ENCODE results near the gene IER3. TPM values are rescaled to one million over a fixed set of nuclear protein-coding genes. Genes with fewer than 3 reads are reported as not detected.
A peak's percentile ranks its signal among the peaks of the same experiment; 100 is the strongest.

IER3 gene
- total and polyA plus RNA-seq, 2 of the 13 experiments (the other 11 are each of a cell fraction or from before 2014, with no cell fraction given): 51.1 to 131 TPM

DNA sequence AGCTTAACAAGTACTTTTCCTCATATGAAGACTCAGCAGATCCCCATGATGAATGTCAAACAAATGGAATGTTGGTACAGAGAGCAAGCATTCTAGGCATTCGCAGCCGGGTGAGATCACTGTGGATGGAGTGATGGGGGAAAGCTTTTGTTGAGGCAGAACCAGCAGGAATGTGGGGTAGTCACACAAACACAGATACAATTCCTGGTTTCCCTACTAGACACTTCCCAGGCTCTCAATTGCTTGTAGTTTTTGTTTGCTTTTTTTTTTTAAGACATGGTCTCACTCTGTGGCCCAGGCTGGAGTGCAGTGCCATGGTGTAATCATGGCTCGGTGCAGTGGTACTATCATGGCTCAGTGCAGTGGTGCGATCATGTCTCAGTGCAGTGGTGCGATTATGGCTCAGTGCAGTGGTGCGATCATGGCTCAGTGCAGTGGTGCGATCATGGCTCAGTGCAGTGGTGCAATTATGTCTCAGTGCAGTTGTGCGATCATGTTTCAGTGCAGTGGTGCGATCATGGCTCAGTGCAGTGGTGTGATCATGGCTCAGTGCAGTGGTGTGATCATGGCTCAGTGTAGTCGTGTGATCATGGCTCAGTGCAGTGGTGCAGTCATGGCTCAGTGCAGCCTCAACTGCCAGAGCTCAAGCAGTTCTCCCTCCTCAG, 15.4 kb upstream of the IER3 start (continued):
- TF ChIP-seq, protein P1, sequence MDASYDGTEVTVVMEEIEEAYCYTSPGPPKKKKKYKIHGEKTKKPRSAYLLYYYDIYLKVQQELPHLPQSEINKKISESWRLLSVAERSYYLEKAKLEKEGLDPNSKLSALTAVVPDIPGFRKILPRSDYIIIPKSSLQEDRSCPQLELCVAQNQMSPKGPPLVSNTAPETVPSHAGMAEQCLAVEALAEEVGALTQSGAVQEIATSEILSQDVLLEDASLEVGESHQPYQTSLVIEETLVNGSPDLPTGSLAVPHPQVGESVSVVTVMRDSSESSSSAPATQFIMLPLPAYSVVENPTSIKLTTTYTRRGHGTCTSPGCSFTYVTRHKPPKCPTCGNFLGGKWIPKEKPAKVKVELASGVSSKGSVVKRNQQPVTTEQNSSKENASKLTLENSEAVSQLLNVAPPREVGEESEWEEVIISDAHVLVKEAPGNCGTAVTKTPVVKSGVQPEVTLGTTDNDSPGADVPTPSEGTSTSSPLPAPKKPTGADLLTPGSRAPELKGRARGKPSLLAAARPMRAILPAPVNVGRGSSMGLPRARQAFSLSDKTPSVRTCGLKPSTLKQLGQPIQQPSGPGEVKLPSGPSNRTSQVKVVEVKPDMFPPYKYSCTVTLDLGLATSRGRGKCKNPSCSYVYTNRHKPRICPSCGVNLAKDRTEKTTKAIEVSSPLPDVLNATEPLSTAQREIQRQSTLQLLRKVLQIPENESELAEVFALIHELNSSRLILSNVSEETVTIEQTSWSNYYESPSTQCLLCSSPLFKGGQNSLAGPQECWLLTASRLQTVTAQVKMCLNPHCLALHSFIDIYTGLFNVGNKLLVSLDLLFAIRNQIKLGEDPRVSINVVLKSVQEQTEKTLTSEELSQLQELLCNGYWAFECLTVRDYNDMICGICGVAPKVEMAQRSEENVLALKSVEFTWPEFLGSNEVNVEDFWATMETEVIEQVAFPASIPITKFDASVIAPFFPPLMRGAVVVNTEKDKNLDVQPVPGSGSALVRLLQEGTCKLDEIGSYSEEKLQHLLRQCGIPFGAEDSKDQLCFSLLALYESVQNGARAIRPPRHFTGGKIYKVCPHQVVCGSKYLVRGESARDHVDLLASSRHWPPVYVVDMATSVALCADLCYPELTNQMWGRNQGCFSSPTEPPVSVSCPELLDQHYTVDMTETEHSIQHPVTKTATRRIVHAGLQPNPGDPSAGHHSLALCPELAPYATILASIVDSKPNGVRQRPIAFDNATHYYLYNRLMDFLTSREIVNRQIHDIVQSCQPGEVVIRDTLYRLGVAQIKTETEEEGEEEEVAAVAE (CRISPR knock-in tag; IDR thresholded peaks at IDR 0.05; ENCODE audit: borderline replicate concordance): no peak
- TF ChIP-seq, protein P2, sequence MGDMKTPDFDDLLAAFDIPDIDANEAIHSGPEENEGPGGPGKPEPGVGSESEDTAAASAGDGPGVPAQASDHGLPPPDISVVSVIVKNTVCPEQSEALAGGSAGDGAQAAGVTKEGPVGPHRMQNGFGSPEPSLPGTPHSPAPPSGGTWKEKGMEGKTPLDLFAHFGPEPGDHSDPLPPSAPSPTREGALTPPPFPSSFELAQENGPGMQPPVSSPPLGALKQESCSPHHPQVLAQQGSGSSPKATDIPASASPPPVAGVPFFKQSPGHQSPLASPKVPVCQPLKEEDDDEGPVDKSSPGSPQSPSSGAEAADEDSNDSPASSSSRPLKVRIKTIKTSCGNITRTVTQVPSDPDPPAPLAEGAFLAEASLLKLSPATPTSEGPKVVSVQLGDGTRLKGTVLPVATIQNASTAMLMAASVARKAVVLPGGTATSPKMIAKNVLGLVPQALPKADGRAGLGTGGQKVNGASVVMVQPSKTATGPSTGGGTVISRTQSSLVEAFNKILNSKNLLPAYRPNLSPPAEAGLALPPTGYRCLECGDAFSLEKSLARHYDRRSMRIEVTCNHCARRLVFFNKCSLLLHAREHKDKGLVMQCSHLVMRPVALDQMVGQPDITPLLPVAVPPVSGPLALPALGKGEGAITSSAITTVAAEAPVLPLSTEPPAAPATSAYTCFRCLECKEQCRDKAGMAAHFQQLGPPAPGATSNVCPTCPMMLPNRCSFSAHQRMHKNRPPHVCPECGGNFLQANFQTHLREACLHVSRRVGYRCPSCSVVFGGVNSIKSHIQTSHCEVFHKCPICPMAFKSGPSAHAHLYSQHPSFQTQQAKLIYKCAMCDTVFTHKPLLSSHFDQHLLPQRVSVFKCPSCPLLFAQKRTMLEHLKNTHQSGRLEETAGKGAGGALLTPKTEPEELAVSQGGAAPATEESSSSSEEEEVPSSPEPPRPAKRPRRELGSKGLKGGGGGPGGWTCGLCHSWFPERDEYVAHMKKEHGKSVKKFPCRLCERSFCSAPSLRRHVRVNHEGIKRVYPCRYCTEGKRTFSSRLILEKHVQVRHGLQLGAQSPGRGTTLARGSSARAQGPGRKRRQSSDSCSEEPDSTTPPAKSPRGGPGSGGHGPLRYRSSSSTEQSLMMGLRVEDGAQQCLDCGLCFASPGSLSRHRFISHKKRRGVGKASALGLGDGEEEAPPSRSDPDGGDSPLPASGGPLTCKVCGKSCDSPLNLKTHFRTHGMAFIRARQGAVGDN (CRISPR knock-in tag; IDR thresholded peaks at IDR 0.05): peak; percentile 89
- TF ChIP-seq, protein P3, sequence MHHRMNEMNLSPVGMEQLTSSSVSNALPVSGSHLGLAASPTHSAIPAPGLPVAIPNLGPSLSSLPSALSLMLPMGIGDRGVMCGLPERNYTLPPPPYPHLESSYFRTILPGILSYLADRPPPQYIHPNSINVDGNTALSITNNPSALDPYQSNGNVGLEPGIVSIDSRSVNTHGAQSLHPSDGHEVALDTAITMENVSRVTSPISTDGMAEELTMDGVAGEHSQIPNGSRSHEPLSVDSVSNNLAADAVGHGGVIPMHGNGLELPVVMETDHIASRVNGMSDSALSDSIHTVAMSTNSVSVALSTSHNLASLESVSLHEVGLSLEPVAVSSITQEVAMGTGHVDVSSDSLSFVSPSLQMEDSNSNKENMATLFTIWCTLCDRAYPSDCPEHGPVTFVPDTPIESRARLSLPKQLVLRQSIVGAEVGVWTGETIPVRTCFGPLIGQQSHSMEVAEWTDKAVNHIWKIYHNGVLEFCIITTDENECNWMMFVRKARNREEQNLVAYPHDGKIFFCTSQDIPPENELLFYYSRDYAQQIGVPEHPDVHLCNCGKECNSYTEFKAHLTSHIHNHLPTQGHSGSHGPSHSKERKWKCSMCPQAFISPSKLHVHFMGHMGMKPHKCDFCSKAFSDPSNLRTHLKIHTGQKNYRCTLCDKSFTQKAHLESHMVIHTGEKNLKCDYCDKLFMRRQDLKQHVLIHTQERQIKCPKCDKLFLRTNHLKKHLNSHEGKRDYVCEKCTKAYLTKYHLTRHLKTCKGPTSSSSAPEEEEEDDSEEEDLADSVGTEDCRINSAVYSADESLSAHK (CRISPR knock-in tag; IDR thresholded peaks at IDR 0.05; ENCODE audit: borderline replicate concordance): no peak
- TF ChIP-seq ZNF562 (CRISPR knock-in tag; IDR thresholded peaks at IDR 0.05; ENCODE audit: borderline replicate concordance) (no peak), KDM5B (CRISPR knock-in tag; IDR thresholded peaks at IDR 0.05; ENCODE audit: borderline replicate concordance) (peak; percentile 39; the same call in 1 of the 2 replicates), ZNF773 (CRISPR knock-in tag; IDR thresholded peaks at IDR 0.05; ENCODE audit: borderline replicate concordance) (no peak), ZNF329 (CRISPR knock-in tag; IDR thresholded peaks at IDR 0.05; ENCODE audit: low read depth) (no peak), ZNF577 (CRISPR knock-in tag; IDR thresholded peaks at IDR 0.05; ENCODE audit: borderline replicate concordance, low read depth) (no peak)
- TF ChIP-seq, protein P4, sequence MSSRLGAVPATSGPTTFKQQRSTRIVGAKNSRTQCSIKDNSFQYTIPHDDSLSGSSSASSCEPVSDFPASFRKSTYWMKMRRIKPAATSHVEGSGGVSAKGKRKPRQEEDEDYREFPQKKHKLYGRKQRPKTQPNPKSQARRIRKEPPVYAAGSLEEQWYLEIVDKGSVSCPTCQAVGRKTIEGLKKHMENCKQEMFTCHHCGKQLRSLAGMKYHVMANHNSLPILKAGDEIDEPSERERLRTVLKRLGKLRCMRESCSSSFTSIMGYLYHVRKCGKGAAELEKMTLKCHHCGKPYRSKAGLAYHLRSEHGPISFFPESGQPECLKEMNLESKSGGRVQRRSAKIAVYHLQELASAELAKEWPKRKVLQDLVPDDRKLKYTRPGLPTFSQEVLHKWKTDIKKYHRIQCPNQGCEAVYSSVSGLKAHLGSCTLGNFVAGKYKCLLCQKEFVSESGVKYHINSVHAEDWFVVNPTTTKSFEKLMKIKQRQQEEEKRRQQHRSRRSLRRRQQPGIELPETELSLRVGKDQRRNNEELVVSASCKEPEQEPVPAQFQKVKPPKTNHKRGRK (CRISPR knock-in tag; IDR thresholded peaks at IDR 0.05): no peak
- TF ChIP-seq, protein P5, sequence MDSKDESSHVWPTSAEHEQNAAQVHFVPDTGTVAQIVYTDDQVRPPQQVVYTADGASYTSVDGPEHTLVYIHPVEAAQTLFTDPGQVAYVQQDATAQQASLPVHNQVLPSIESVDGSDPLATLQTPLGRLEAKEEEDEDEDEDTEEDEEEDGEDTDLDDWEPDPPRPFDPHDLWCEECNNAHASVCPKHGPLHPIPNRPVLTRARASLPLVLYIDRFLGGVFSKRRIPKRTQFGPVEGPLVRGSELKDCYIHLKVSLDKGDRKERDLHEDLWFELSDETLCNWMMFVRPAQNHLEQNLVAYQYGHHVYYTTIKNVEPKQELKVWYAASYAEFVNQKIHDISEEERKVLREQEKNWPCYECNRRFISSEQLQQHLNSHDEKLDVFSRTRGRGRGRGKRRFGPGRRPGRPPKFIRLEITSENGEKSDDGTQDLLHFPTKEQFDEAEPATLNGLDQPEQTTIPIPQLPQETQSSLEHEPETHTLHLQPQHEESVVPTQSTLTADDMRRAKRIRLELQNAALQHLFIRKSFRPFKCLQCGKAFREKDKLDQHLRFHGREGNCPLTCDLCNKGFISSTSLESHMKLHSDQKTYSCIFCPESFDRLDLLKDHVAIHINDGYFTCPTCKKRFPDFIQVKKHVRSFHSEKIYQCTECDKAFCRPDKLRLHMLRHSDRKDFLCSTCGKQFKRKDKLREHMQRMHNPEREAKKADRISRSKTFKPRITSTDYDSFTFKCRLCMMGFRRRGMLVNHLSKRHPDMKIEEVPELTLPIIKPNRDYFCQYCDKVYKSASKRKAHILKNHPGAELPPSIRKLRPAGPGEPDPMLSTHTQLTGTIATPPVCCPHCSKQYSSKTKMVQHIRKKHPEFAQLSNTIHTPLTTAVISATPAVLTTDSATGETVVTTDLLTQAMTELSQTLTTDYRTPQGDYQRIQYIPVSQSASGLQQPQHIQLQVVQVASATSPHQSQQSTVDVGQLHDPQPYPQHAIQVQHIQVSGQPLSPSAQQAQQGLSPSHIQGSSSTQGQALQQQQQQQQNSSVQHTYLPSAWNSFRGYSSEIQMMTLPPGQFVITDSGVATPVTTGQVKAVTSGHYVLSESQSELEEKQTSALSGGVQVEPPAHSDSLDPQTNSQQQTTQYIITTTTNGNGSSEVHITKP (CRISPR knock-in tag; IDR thresholded peaks at IDR 0.05; ENCODE audit: low read depth): peak; percentile 96
